Right atrium auricular region (tissue), 2 donors: ENCODE results near the gene GPC1. TPM values are rescaled to one million over a fixed set of nuclear protein-coding genes. Genes with fewer than 3 reads are reported as not detected.
A peak's percentile ranks its signal among the peaks of the same experiment; 100 is the strongest.

Experiments
- DNase-seq: peaks from one replicate; pipeline ENCODE4 v3.0.0-alpha.2; 2019; ENCODE audit warnings: low spot score
- H3K27ac ChIP-seq, 2 donors: fragments of 200-600 bp; sonication (generic); 1 replicate in 1 of 2; 2 replicates in 1 of 2; pipeline ENCODE4 v1.5.1; 2016 to 2019
- H3K27me3 ChIP-seq, 2 donors: fragments of 200-600 bp; sonication (generic); one replicate each; pipeline versions ENCODE4 v1.5.1 to v1.6.0; 2017 to 2019
- H3K36me3 ChIP-seq: fragments of 200-600 bp; sonication (generic); one replicate; pipeline ENCODE4 v1.5.1; 2016
- H3K4me1 ChIP-seq, 2 donors: fragments of 200-600 bp; sonication (generic); one replicate each; pipeline versions ENCODE4 v1.5.1 to v1.6.0; 2017 to 2019
- H3K4me3 ChIP-seq, 2 donors: fragments of 200-600 bp; sonication (generic); 1 replicate in 1 of 2; 2 replicates in 1 of 2; pipeline ENCODE4 v1.5.1; 2017 to 2019; ENCODE audit warnings: mild to moderate bottlenecking in 1 of 2, moderate library complexity in 1 of 2
- H3K9me3 ChIP-seq, 2 donors: fragments of 200-600 bp; sonication (generic); one replicate each; pipeline ENCODE4 v1.5.1; 2019
- CTCF ChIP-seq, 2 donors: fragments of 200-600 bp; sonication (generic); IDR thresholded peaks; one replicate each; pipeline ENCODE4 v1.5.1; 2019; ENCODE audit warnings: antibody characterized with exemption in 2 of 2
- total RNA-seq, 2 donors: library from RNA; depleted of rRNA; stranded (reverse); fragments of >200 nt; gene quantifications; one replicate each; pipeline ENCODE4 v1.1.0, GENCODE V29; 2016

Gene GPC1
- total RNA-seq, 2 donors from 2014 or later = 77.4 to 103 TPM

- no peak for TF ChIP-seq CTCF (IDR thresholded peaks at IDR 0.05)
- H3K4me1 ChIP-seq = peaks cover 0 to 43% of the 10 kb centered on the region in 2 donors
- no peaks in the 10 kb centered on the region for H3K9me3 ChIP-seq
- H3K27ac ChIP-seq = peak overlapping the region; percentile 87 to 90
- H3K36me3 ChIP-seq = no peaks in the 10 kb centered on the region
- H3K4me3 ChIP-seq = peak overlapping the region; percentile 62 to 71
- no peak for DNase-seq
- no peaks in the 10 kb centered on the region for H3K27me3 ChIP-seq
These were observed 1.5 kb downstream of the GPC1 start for GRCh38 chr2:240436683-240437550.

GRCh38 chr2:240437551-240437860 is 2.0 kb downstream of the GPC1 start:
- peak overlapping the region in 1 of 2 donors; percentile 71 for H3K4me3 ChIP-seq
- no peaks in the 10 kb centered on the region for H3K9me3 ChIP-seq
- H3K27me3 ChIP-seq = no peaks in the 10 kb centered on the region
- H3K4me1 ChIP-seq = peaks cover 0 to 43% of the 10 kb centered on the region in 2 donors
- peak overlapping the region in 1 of 2 donors; percentile 87 for H3K27ac ChIP-seq
- no peaks in the 10 kb centered on the region for H3K36me3 ChIP-seq
- DNase-seq = no peak
- TF ChIP-seq CTCF (IDR thresholded peaks at IDR 0.05) = no peak

GRCh38 chr2:240437861-240438809 is 2.7 kb downstream of the GPC1 start:
- Histone ChIP-seq H3K27me3 (no peaks in the 10 kb centered on the region), H3K4me3 (no peak overlapping the region), H3K4me1 (peaks cover 0 to 43% of the 10 kb centered on the region in 2 donors), H3K9me3 (no peaks in the 10 kb centered on the region), H3K27ac (peak overlapping the region; percentile 27 to 87), H3K36me3 (no peaks in the 10 kb centered on the region)
- DNase-seq = peak; percentile 77
- peak; percentile 94 to 97 for TF ChIP-seq CTCF (IDR thresholded peaks at IDR 0.05)

GRCh38 chr2:240438810-240439697 is 3.6 kb downstream of the GPC1 start:
- Histone ChIP-seq H3K36me3 (no peaks in the 10 kb centered on the region), H3K27ac (peak overlapping the region in 1 of 2 donors; percentile 87), H3K27me3 (no peaks in the 10 kb centered on the region), H3K4me3 (no peak overlapping the region), H3K4me1 (peaks cover 0 to 41% of the 10 kb centered on the region in 2 donors), H3K9me3 (no peaks in the 10 kb centered on the region)
- TF ChIP-seq CTCF (IDR thresholded peaks at IDR 0.05) = no peak
- DNase-seq = no peak

- Histone ChIP-seq H3K36me3 (no peaks in the 10 kb centered on the region), H3K27ac (no peak overlapping the region), H3K4me1 (peaks cover 0 to 34% of the 10 kb centered on the region in 2 donors), H3K9me3 (no peaks in the 10 kb centered on the region), H3K4me3 (no peak overlapping the region), H3K27me3 (no peaks in the 10 kb centered on the region)
- no peak for DNase-seq
- no peak for TF ChIP-seq CTCF (IDR thresholded peaks at IDR 0.05)
These were observed 4.3 kb downstream of the GPC1 start for GRCh38 chr2:240439698-240440151.
